ENCODE measurements around the gene KHK.

KHK gene

DNA sequence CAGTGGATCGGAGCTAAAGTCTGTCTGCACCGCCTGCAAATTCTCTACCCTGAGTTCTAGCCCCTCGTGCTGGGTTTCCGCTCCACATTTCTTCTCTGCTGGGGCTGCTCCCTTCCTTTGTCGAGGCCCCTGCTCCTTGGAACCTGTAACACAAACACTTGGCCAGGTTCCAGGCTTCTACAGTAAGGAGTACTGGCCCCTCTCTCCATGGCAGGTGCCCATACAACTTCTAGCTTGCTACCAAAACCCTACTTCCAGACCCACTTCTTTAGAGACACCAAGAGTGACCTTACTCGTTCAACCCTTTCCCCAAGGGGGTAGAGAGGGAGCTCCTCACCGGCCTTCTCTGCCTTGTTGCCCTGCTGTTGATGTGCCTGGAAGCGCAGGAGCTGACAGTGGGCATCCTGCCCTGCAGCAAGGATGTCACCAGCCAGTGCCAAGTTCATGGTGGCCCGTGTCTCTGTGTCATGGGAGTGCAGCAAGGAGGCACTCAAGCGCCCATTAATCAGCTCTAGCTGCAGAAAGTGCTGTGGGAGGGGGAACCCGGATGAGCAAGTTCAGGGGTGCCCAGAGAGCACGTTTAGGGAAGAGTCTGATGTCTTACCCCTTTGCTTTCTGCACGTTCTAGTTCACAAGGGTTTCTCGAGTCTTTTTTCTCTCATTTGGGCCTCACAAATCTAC, 46.8 kb downstream of the KHK start:
- TF ChIP-seq CTCF (IDR thresholded peaks at IDR 0.05; ENCODE audit: control insufficient read depth, extremely low read depth, insufficient read depth), result no peak
- no peak for DNase-seq (ENCODE audit: low read depth)
- H3K4me3 ChIP-seq (ENCODE audit: low read depth, low read length), result peak overlapping the region; percentile 96

DNA sequence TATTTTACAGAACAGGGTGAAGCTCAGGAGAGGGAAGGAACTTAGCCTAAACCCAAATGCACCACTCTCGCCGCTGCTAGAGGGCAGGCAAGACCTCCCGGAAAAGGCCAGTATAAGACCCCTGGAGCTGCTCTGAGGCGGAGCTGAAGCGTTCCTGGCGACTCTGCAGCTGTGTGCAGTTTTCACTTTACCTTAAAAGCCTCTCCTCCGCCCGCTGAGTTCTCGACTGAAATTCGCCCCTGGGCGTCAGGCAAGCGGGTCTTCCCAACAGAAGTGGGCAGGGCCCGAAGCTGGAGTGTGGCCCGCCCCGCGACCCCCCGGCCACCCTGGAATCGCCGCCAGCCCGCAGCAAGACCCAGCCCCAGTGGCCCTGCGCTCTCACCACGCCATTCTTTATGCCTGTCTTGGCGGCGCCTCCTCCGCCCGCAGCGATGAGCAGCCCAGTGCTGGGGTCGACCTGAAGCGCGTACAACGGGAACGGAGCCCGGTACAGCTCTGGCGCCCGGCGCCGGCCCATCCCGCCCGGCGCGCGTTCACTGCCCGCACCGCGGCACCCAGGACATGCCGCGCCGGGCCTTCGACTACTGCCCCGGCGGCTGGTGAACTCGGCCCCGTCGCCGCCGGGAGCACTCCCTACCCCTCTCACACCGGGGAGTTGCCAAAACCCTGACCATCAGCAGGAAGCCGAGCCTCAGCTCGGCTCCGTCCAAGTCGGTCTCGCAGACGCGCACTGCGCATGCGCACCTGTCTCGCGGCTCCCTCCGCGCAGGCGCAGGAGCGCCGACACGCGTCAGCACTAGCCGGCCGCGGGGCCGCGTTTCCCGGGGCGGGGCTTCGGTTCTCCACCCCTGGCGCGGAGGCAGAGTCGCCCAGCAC, 47.6 kb downstream of the KHK start, which contains the start of gene PREB:
PREB (minus strand) TSS at position 732 of the 876 bp plus-strand sequence; CDS start at position 517, 215 bp downstream.
- DNase-seq (ENCODE audit: low read depth), result peak; percentile 73
- peak within 1 kb of the TSS; percentile 96 for H3K4me3 ChIP-seq (ENCODE audit: low read depth, low read length)
- TF ChIP-seq CTCF (IDR thresholded peaks at IDR 0.05; ENCODE audit: control insufficient read depth, extremely low read depth, insufficient read depth), result no peak

DNA sequence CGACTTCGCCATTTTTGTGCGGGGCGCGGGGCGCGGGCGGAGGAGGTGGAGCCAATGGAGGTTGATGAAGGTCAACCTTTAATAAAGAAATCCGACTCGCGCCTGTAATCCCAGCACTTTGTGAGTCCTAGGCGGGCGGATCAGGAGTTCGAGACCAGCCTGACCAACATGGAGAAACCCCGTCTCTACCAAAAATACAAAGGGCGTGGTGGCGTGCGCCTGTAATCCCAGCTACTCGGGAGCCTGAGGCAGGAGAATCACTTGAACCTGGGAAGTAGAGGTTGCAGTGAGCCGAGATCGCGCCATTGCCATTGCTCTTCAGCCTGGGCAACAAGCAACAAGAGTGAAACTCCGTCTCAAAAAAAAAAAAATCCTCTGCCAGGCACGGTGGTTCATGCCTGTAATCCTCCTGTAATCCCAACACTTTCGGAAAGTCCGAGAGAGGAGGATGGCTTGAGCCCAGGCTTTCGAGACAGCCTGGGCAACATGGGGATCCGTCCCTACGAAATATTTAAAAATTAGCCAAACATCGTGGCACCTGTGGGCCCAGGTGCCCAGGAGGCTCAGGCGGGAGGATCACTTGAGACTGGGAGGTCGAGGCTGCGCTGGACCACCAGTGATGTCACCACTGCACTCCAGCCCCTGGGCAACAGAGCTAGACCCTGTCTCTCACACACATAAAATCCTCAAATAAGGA, 48.4 kb downstream of the KHK start:
- no peak for TF ChIP-seq CTCF (IDR thresholded peaks at IDR 0.05; ENCODE audit: control insufficient read depth, extremely low read depth, insufficient read depth)
- peak overlapping the region; percentile 96; the same call in 1 of the 2 replicates for H3K4me3 ChIP-seq (ENCODE audit: low read depth, low read length)
- DNase-seq (ENCODE audit: low read depth), result no peak

DNA sequence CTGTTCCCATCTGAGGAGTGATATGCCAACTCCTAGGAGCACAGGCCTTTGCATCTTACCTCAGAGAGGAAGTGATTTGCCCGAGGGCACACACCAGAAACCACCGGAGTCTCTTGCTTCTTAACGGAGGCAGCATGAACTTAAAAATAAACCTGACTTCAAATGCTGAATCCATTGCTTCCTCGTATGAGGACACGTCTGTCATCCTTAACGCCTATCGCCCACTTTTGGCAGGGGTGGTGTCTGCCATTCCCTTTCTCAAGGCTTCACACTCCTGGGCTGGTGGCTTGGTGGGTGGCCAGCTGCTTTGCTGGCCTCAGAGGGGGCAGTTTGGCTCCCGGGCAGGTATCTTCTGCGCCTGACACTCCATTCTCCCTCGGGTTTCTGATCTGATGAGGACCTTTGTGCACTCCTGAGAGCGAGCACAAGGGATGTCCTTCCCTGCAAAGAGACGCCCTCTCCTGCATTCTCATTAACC, 48.9 kb downstream of the KHK start:
- no peak for TF ChIP-seq CTCF (IDR thresholded peaks at IDR 0.05; ENCODE audit: control insufficient read depth, extremely low read depth, insufficient read depth)

DNA sequence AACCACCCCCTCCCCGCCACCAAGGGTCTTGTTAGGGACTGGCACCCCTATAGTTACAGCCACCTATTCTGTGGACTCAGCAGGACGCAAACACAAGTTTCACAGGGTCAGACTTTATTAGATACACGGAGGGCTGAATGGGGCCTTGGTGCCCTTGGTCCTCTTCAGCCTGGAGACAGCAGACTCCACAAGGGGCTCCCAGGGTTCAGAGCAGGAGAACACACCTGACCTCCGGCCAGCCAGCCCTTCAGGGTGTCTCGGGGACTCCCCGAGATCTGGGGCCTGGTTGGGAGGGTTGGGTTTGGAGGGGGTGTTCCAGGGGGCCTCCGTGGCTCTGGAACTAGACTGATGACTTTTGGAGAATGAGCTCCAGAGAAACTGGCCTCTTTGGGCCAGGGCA, 50.2 kb downstream of the KHK start:
- H3K4me3 ChIP-seq (ENCODE audit: low read depth, low read length), result no peak overlapping the region
- DNase-seq (ENCODE audit: low read depth), result no peak
- TF ChIP-seq CTCF (IDR thresholded peaks at IDR 0.05; ENCODE audit: control insufficient read depth, extremely low read depth, insufficient read depth), result no peak

More for the DNA sequence above, 48.9 kb downstream of the KHK start:
- DNase-seq (ENCODE audit: low read depth), result no peak
- H3K4me3 ChIP-seq (ENCODE audit: low read depth, low read length), result no peak overlapping the region

DNA sequence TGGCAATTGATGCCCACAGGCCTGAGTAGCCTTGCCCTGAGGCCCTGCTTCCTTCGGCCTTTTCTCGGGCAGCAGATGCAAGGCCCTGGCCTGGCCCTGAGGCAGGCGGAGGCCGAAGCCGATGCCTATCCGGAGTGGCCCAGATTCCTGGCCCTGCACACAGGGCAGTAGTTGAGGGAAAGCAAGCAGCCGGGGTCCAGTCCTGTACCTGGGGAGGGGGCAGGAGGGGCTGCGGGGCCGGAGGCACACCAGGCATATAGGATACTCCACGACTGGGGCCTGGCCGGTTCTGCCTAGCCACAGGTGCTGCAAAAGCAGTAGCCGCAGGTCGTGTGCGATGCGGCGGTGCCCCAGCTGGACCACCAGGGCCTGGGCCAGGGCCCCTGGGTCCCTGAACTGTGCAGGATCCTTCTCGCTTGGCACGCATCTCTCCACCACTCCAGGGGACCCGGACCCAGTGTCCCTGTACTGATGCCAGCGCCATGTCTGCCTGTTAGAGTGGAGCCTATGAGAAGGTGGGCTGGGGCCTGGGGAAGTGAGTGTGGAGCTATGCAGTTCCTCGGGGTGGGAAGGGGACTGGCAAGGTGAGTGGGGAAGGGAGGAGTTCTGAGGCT, 50.9 kb downstream of the KHK start:
- no peak for TF ChIP-seq CTCF (IDR thresholded peaks at IDR 0.05; ENCODE audit: control insufficient read depth, extremely low read depth, insufficient read depth)
- no peak for DNase-seq (ENCODE audit: low read depth)
- H3K4me3 ChIP-seq (ENCODE audit: low read depth, low read length), result no peak overlapping the region
